Loucy (cell line): ENCODE data around the gene PUS3.

Source experiments
- H2AFZ ChIP-seq: fragments of 200-600 bp; sonication (generic); 2 replicates; pipeline ENCODE4 v1.6.0; 2016; ENCODE audit warnings: antibody characterized with exemption, mild to moderate bottlenecking, low read length, moderate library complexity
- H3F3A ChIP-seq: fragments of 200-600 bp; 2 replicates; pipeline ENCODE4 v1.6.0; 2016; ENCODE audit warnings: antibody characterized with exemption, low read depth, mild to moderate bottlenecking
- H3K27me3 ChIP-seq: fragments of 200-600 bp; sonication (generic); 2 replicates; pipeline ENCODE4 v1.6.1; 2014; ENCODE audit warnings: low read length, mild to moderate bottlenecking; ENCODE audit not compliant: insufficient read depth, poor library complexity, severe bottlenecking
- H3K36me3 ChIP-seq: fragments of 200-600 bp; sonication (generic); 2 replicates; pipeline ENCODE4 v1.6.1; 2016; ENCODE audit warnings: low read length; ENCODE audit not compliant: insufficient read depth
- H3K4me1 ChIP-seq: fragments of 200-600 bp; sonication (generic); 2 replicates; pipeline ENCODE4 v1.5.1; 2014; ENCODE audit warnings: low read length, mild to moderate bottlenecking; ENCODE audit not compliant: insufficient read depth, poor library complexity, severe bottlenecking
- H3K4me2 ChIP-seq: fragments of 200-600 bp; sonication (generic); 2 replicates; pipeline ENCODE4 v1.6.0; 2014; ENCODE audit warnings: antibody characterized with exemption, low read length, low read depth, mild to moderate bottlenecking; ENCODE audit not compliant: poor library complexity, severe bottlenecking
- H3K4me3 ChIP-seq: fragments of 200-600 bp; sonication (generic); 2 replicates; pipeline ENCODE4 v1.5.1; 2014; ENCODE audit warnings: low read length, mild to moderate bottlenecking, mixed read lengths; ENCODE audit not compliant: poor library complexity, severe bottlenecking
- H3K79me2 ChIP-seq: fragments of 200-600 bp; sonication (generic); 2 replicates; pipeline ENCODE4 v1.6.1; 2014; ENCODE audit warnings: low read length; ENCODE audit not compliant: insufficient read depth
- H3K9ac ChIP-seq: fragments of 200-600 bp; sonication (generic); 2 replicates; pipeline ENCODE4 v1.6.0; 2014; ENCODE audit warnings: mild to moderate bottlenecking, low read depth, low read length, moderate library complexity; ENCODE audit not compliant: poor library complexity, severe bottlenecking
- H3K9me2 ChIP-seq: fragments of 200-600 bp; sonication (generic); replicated peaks from 2 replicates; pipeline ENCODE4 v1.6.1; 2016; ENCODE audit warnings: low read depth, low read length, mixed read lengths
- H3K9me3 ChIP-seq: fragments of 200-600 bp; sonication (generic); 2 replicates; pipeline ENCODE4 v1.6.1; 2014; ENCODE audit warnings: mild to moderate bottlenecking, antibody characterized with exemption, low read length, low read depth; ENCODE audit not compliant: insufficient read depth
- H4K20me1 ChIP-seq: fragments of 200-600 bp; sonication (generic); 2 replicates; pipeline ENCODE4 v1.6.0; 2014; ENCODE audit warnings: antibody characterized with exemption, low read length, mild to moderate bottlenecking; ENCODE audit not compliant: insufficient read depth, poor library complexity, severe bottlenecking
- EZH2phosphoT487 ChIP-seq: fragments of 200-600 bp; IDR thresholded peaks from 2 replicates; pipeline ENCODE4 v1.6.1; 2018; ENCODE audit warnings: antibody characterized with exemption, mild to moderate bottlenecking, moderate library complexity, borderline replicate concordance
- TF ChIP-seq, protein P1 (sequence below): fragments of 200-600 bp; sonication (generic); conservative IDR thresholded peaks from 2 replicates; pipeline ENCODE4 v1.5.1; 2014; ENCODE audit warnings: mild to moderate bottlenecking, antibody characterized with exemption, low read length

PUS3 gene

DNA sequence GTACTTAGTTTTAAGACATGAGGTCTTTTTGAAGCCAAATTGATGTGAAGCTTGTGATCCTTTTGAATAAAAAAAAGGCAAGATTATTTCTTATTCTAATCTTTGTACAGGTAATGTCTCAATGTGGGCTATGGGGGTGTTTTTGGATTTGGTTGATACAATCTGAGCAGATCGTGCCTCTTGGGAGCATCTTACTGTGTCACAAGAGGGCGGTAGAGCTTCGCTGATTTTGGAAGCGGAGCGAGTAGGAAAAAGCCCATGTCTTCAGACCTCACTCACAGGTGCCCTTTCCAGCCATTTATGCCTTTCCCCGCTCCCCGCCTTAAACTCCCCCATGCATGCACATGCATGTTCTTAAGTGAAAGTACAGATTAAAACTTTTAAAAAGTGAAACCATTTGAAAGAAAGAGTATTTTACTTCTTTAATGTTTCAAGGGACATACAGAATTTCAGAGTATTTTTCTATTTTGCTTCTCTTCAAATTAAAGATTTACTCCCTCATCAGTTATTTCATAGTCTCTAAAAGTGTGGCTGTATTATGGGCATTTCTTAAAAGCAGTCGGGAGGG is 20.1 kb upstream of the PUS3 start:
- H3K9me2 ChIP-seq, result no peaks in the 10 kb centered on the region
- H3K9ac ChIP-seq, result no peak overlapping the region
- H4K20me1 ChIP-seq, result no peaks in the 10 kb centered on the region
- H2AFZ ChIP-seq, result no peak overlapping the region
- no peaks in the 10 kb centered on the region for H3K79me2 ChIP-seq
- H3F3A ChIP-seq, result no peaks in the 10 kb centered on the region
- H3K4me1 ChIP-seq, result no peaks in the 10 kb centered on the region
- H3K4me3 ChIP-seq, result no peak overlapping the region
- H3K9me3 ChIP-seq, result no peaks in the 10 kb centered on the region
- no peaks in the 10 kb centered on the region for H3K27me3 ChIP-seq
- TF ChIP-seq, protein P1, sequence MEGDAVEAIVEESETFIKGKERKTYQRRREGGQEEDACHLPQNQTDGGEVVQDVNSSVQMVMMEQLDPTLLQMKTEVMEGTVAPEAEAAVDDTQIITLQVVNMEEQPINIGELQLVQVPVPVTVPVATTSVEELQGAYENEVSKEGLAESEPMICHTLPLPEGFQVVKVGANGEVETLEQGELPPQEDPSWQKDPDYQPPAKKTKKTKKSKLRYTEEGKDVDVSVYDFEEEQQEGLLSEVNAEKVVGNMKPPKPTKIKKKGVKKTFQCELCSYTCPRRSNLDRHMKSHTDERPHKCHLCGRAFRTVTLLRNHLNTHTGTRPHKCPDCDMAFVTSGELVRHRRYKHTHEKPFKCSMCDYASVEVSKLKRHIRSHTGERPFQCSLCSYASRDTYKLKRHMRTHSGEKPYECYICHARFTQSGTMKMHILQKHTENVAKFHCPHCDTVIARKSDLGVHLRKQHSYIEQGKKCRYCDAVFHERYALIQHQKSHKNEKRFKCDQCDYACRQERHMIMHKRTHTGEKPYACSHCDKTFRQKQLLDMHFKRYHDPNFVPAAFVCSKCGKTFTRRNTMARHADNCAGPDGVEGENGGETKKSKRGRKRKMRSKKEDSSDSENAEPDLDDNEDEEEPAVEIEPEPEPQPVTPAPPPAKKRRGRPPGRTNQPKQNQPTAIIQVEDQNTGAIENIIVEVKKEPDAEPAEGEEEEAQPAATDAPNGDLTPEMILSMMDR, result peak; percentile 80
- TF ChIP-seq EZH2phosphoT487, result no peak
- H3K4me2 ChIP-seq, result no peak overlapping the region
- no peaks in the 10 kb centered on the region for H3K36me3 ChIP-seq

DNA sequence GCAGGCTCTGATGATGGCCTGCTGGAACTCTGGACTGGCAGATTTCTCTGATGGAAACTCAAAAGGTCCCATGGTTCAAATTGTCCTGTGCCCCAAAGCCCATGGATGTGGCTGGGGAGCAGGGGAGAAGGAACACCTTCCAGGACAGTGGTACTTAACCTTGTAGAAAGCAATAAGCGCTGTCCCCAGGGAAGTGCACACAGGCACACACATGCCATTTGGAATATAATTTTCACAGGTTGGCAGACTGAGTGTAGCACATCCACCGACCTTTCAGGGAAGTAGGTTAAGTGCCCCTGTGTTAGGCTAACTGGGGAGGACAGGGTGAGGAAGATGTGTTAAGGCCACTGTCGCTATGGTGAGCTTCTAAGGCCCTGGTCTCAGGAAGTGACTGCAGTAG is 19.1 kb upstream of the PUS3 start:
- Histone ChIP-seq H3K9ac (no peak overlapping the region), H3K36me3 (no peaks in the 10 kb centered on the region), H3K9me3 (no peaks in the 10 kb centered on the region), H3K9me2 (no peaks in the 10 kb centered on the region), H3F3A (no peaks in the 10 kb centered on the region), H2AFZ (no peak overlapping the region), H3K4me1 (no peaks in the 10 kb centered on the region), H3K4me3 (no peak overlapping the region), H3K27me3 (no peaks in the 10 kb centered on the region), H4K20me1 (no peaks in the 10 kb centered on the region), H3K79me2 (no peaks in the 10 kb centered on the region), H3K4me2 (no peak overlapping the region)
- TF ChIP-seq EZH2phosphoT487, result no peak
- TF ChIP-seq, protein P1, result no peak

DNA sequence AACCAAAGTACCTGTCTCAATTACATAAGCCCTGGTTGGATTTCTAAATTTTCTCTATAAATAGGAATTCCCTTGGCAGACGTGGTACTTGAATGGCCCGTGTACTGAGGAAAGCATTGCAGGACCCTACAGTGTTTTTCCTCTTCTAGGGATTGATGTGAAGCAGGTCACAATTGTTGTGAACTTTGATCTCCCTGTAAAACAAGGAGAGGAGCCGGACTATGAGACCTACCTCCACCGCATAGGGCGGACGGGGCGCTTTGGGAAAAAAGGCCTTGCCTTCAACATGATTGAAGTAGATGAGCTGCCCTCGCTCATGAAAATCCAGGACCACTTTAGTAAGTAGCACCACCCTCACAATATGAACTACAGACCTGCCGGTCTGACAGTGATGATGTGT is 18.0 kb upstream of the PUS3 start:
- Histone ChIP-seq H3K79me2 (no peaks in the 10 kb centered on the region), H3K9me2 (no peaks in the 10 kb centered on the region), H4K20me1 (no peaks in the 10 kb centered on the region), H3K27me3 (peaks cover 4% of the 10 kb centered on the region), H3F3A (no peaks in the 10 kb centered on the region), H3K9ac (no peak overlapping the region), H3K9me3 (no peaks in the 10 kb centered on the region), H3K36me3 (no peaks in the 10 kb centered on the region), H3K4me1 (no peaks in the 10 kb centered on the region), H2AFZ (no peak overlapping the region), H3K4me3 (no peak overlapping the region), H3K4me2 (no peak overlapping the region)
- TF ChIP-seq, protein P1, result no peak
- no peak for TF ChIP-seq EZH2phosphoT487
